IPS-NIHi11 (cell line): ENCODE data around the gene GASK1A.
"Not testable (repeated sequence)": the region's sequence is repeated elsewhere in the genome, so short reads cannot be mapped to it uniquely, and the experiment has no call there.

ENCODE experiments used
- DNase-seq: peaks from one replicate; pipeline ENCODE4 v3.0.0; 2012; ENCODE audit warnings: mixed read lengths, low spot score

GASK1A gene

GRCh38 chr3:42979044-42979972 lies at the start of gene GASK1A:
GASK1A (plus strand) TSS chr3:42979311; CDS start chr3:42979643, 332 bp downstream.
- peak; percentile 82 for DNase-seq

GRCh38 chr3:42934111-42934510 lies 45.0 kb upstream of the GASK1A start:
- no peak for DNase-seq

GRCh38 chr3:42934910-42935309 lies 44.2 kb upstream of the GASK1A start:
- no peak for DNase-seq

GRCh38 chr3:42935472-42935871 lies 43.6 kb upstream of the GASK1A start:
- no peak for DNase-seq

- DNase-seq = no peak
Observed at GRCh38 chr3:42936157-42936981, 42.7 kb upstream of the GASK1A start.

GRCh38 chr3:42937334-42937733 lies 41.8 kb upstream of the GASK1A start:
- no peak for DNase-seq

- DNase-seq = no peak
Observed at GRCh38 chr3:42942693-42943092, 36.4 kb upstream of the GASK1A start.

- no peak for DNase-seq
Observed at GRCh38 chr3:42946050-42946449, 33.1 kb upstream of the GASK1A start.

- DNase-seq = no peak
Observed at GRCh38 chr3:42957573-42957972, 21.5 kb upstream of the GASK1A start.

- peak; percentile 34 for DNase-seq
Observed at GRCh38 chr3:42960282-42960681, 18.8 kb upstream of the GASK1A start.

- DNase-seq = no peak
Observed at GRCh38 chr3:42960786-42961185, 18.3 kb upstream of the GASK1A start.

- peak; percentile 63 for DNase-seq
Observed at GRCh38 chr3:42961633-42962032, 17.5 kb upstream of the GASK1A start.

- DNase-seq = no peak
Observed at GRCh38 chr3:42963269-42963668, 15.8 kb upstream of the GASK1A start.

- no peak for DNase-seq
Observed at GRCh38 chr3:42964266-42964665, 14.8 kb upstream of the GASK1A start.

GRCh38 chr3:42970557-42970956 lies 8.6 kb upstream of the GASK1A start:
- DNase-seq = no peak

- no peak for DNase-seq
Observed at GRCh38 chr3:42970976-42971772, 7.9 kb upstream of the GASK1A start.

GRCh38 chr3:42974906-42975305 lies 4.2 kb upstream of the GASK1A start:
- DNase-seq = not testable (repeated sequence)

GRCh38 chr3:42975456-42975855 lies 3.7 kb upstream of the GASK1A start:
- no peak for DNase-seq

- no peak for DNase-seq
Observed at GRCh38 chr3:42975955-42976354, 3.2 kb upstream of the GASK1A start.

- DNase-seq = peak; percentile 23
Observed at GRCh38 chr3:42980209-42980608, 1.1 kb downstream of the GASK1A start.

GRCh38 chr3:42980909-42981308 lies 1.8 kb downstream of the GASK1A start:
- DNase-seq = no peak
